ENCODE results near the gene FAM114A1.
"Not testable (repeated sequence)": the region's sequence is repeated elsewhere in the genome, so short reads cannot be mapped to it uniquely, and the experiment has no call there.

The FAM114A1 gene

DNA sequence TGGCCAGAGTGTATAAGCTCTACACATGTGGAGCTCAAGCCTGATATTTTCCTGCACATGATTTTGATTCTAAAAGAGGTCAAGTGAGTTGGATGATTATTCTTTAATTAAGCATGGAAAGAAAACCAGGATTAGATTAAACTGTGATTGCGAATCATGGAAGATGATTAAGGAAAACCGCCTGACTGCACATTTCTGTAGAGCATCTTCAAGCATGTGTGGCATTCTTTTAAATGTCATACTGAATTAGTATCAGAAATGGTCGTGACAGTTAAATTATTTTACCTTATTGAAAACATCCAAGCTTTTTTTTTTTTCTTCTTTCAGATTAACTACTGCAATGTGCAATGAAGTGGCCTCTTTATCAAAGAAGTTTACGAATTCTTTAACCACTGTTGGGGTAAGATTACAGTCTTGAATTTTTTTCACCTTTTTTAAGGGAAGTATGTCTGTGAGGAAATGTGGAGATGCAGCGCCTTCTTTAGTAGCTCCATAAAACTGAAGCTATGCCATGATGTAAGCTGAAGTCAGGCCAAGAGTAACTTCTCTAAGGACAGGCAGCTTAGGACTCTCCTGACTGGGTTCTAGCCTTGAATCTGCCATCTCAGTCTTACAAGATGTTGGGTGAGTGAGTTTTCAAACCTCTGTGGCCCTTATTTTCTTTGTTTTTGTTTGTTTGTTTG is 67.9 kb downstream of the FAM114A1 start:
- TF ChIP-seq, protein P1, sequence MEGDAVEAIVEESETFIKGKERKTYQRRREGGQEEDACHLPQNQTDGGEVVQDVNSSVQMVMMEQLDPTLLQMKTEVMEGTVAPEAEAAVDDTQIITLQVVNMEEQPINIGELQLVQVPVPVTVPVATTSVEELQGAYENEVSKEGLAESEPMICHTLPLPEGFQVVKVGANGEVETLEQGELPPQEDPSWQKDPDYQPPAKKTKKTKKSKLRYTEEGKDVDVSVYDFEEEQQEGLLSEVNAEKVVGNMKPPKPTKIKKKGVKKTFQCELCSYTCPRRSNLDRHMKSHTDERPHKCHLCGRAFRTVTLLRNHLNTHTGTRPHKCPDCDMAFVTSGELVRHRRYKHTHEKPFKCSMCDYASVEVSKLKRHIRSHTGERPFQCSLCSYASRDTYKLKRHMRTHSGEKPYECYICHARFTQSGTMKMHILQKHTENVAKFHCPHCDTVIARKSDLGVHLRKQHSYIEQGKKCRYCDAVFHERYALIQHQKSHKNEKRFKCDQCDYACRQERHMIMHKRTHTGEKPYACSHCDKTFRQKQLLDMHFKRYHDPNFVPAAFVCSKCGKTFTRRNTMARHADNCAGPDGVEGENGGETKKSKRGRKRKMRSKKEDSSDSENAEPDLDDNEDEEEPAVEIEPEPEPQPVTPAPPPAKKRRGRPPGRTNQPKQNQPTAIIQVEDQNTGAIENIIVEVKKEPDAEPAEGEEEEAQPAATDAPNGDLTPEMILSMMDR (IDR thresholded peaks at IDR 0.05; ENCODE audit: insufficient read depth, low read length, missing control alignments): no peak
- no peak overlapping the region for H3K4me3 ChIP-seq (ENCODE audit: low read depth, low read length)
- ChIA-PET POLR2A (no interaction called here), CTCF (interaction anchor here (1.2 kb wide), 1 partner anchor 200 kb away, joined by 6 read pairs; no protein-coding TSS in a partner anchor)
- no peak for DNase-seq (ENCODE audit: low read depth, low spot score)

DNA sequence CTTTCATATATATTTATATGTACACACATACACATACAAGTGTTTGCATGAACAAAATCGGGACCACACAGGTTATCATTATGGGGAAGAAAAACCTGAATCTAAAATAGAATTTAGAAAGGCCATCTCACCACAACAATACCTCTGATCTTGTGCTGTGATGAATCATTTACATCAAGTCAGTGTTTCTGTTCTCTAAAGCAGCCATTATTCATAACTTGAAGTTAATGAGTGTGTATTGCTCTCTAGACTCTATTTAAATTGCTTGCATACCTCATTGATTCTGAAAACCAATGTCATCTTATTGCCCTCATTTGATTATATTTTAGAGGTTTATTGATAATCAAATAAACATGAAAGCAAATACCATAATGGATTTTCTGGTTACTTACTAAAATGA is 71.6 kb downstream of the FAM114A1 start:
- no peak overlapping the region for H3K4me3 ChIP-seq (ENCODE audit: low read depth, low read length)
- TF ChIP-seq, protein P1 (IDR thresholded peaks at IDR 0.05; ENCODE audit: insufficient read depth, low read length, missing control alignments): no peak
- ChIA-PET CTCF (no interaction called here), POLR2A (no interaction called here)
- no peak for DNase-seq (ENCODE audit: low read depth, low spot score)

DNA sequence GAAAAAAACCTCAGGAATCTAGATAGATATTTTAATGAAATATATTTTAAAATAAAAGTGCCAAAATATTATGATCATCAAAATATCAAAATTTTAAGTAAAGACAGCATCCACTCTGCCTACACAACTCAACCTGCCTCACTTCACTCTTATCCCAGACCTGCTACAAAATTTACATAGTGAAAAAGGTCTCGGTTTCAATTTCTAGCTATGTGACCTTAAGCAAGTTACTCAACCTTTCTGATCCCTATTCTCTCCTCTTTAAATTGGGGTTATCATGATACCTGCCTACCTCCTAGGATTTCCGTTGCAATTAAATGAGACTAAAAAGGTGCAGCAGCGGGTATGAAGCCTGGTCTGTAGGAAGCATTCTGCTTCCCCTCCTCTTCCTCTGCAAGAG is 72.9 kb downstream of the FAM114A1 start:
- no peak overlapping the region for H3K4me3 ChIP-seq (ENCODE audit: low read depth, low read length)
- ChIA-PET POLR2A (no interaction called here), CTCF (interaction anchor here (3.1 kb wide), 1 partner anchor 195 kb away, joined by 19 read pairs; no protein-coding TSS in a partner anchor)
- TF ChIP-seq, protein P1 (IDR thresholded peaks at IDR 0.05; ENCODE audit: insufficient read depth, low read length, missing control alignments): no peak
- no peak for DNase-seq (ENCODE audit: low read depth, low spot score)

DNA sequence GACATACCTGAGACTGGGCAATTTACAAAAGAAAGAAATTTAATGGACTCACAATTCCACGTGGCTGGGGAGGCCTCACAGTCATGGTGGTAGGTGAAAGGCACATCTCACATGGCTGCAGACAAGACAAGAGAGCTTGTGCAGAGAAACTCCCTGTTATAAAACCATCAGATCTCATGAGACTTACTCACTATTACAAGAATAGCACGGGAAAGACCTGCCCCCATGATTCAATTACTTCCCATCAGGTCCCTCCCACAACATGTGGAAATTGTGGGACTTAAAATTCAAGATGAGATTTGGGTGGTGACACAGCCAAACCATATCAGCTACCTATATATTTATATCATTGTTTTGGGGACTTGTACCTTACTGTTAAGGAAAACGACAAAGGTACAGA is 74.3 kb downstream of the FAM114A1 start:
- CTCF ChIA-PET: interaction anchor here (0.8 to 3.1 kb wide), 4 partner anchors 8 to 193 kb away, joined by 3 to 19 read pairs (median 5); no protein-coding TSS in a partner anchor
- DNase-seq (ENCODE audit: low read depth, low spot score); H3K4me3 ChIP-seq (ENCODE audit: low read depth, low read length); POLR2A ChIA-PET: not testable (repeated sequence)

DNA sequence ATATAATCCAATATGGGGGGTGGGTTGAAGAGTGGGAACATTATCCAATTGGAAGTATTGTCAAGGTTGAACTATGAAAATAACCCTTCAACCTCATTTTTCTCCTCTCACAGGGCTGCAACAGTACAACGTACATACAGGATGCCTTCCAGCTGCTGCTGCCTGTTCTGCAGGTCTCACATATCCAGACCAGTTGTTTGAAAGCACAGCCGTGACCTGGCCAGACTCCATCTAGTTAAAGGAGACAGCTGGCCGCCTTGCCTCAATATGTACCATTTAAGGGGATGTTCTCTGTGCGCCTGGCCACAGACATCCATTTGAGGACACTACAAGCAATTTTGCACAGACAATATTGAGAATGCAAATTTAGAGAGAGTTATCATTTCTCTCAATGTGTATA is 75.7 kb downstream of the FAM114A1 start:
- TF ChIP-seq, protein P1 (IDR thresholded peaks at IDR 0.05; ENCODE audit: insufficient read depth, low read length, missing control alignments): no peak
- ChIA-PET CTCF (interaction anchor here (1.8 kb wide), 1 partner anchor 14 kb away, joined by 7 read pairs; no protein-coding TSS in a partner anchor), POLR2A (no interaction called here)
- no peak for DNase-seq (ENCODE audit: low read depth, low spot score)
- no peak overlapping the region for H3K4me3 ChIP-seq (ENCODE audit: low read depth, low read length)

DNA sequence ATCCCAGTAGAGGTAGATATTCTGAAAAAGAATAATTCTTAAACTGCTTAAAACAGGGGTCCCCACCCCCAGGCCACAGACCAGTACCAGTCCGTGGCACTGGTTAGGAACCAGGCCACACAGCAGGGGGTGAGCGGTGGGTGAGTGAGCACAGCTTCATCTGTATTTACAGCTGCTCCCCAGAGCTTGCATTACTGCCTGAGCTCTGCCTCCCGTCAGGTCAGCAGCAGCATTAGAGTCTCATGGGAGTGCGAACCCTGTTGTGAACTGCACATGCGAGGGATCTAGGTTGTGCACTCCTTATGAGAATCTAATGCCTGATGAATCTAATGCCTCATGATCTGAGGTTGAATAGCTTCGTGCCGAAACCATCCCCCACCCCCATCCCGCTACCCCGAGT is 76.8 kb downstream of the FAM114A1 start:
- no peak overlapping the region for H3K4me3 ChIP-seq (ENCODE audit: low read depth, low read length)
- TF ChIP-seq, protein P1 (IDR thresholded peaks at IDR 0.05; ENCODE audit: insufficient read depth, low read length, missing control alignments): no peak
- ChIA-PET POLR2A (no interaction called here), CTCF (no interaction called here)
- DNase-seq (ENCODE audit: low read depth, low spot score): no peak

DNA sequence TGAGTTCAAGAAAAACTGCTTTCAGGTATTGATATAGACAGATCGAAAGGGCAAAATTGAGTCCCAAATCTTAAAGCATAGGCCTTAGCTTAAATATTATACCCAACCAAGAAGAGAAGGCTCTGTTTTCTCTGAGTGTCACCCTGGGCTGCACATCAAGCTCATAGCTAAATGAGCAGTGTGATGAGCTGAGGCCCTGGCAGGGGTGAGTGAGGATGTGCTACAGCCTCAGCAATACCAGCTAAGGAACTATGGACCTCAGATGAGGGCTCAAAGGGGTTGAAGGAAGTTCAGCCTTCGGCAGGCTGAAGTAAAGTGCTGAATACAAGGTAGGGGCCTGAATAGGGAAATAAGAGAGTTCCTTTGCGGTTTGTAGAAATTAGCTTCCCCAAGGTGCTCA is 79.3 kb downstream of the FAM114A1 start:
- POLR2A ChIA-PET: interaction anchor here (0.6 kb wide), 1 partner anchor 99 kb away, joined by 3 read pairs; no protein-coding TSS in a partner anchor
- TF ChIP-seq, protein P1 (IDR thresholded peaks at IDR 0.05; ENCODE audit: insufficient read depth, low read length, missing control alignments): no peak
- no peak for DNase-seq (ENCODE audit: low read depth, low spot score)
- CTCF ChIA-PET: interaction anchor here (5.9 kb wide), 1 partner anchor 189 kb away, joined by 33 read pairs; no protein-coding TSS in a partner anchor
- no peak overlapping the region for H3K4me3 ChIP-seq (ENCODE audit: low read depth, low read length)
